KMS-11 (cell line): Measurements from ENCODE around the gene WDFY1.

Source experiments
- H2AFZ ChIP-seq: fragments of 200-600 bp; sonication (generic); 2 replicates; pipeline ENCODE4 v1.6.1; 2016; ENCODE audit warnings: antibody characterized with exemption, mixed run types, low read depth
- H3K27ac ChIP-seq: fragments of 200-600 bp; sonication (generic); 2 replicates; pipeline ENCODE4 v1.6.1; 2016; ENCODE audit warnings: mild to moderate bottlenecking, mixed run types
- H3K27me3 ChIP-seq: fragments of 200-600 bp; sonication (generic); 2 replicates; pipeline ENCODE4 v1.6.1; 2017; ENCODE audit warnings: mild to moderate bottlenecking, low read depth, mixed run types, moderate library complexity; ENCODE audit not compliant: insufficient read depth
- H3K36me3 ChIP-seq: fragments of 200-600 bp; sonication (generic); 2 replicates; pipeline ENCODE4 v1.6.1; 2017; ENCODE audit warnings: mild to moderate bottlenecking, mixed run types; ENCODE audit not compliant: insufficient read depth
- H3K4me1 ChIP-seq: fragments of 200-600 bp; sonication (generic); 2 replicates; pipeline ENCODE4 v1.6.1; 2016; ENCODE audit warnings: mild to moderate bottlenecking, low read depth, mixed run types; ENCODE audit not compliant: poor library complexity, severe bottlenecking
- H3K4me2 ChIP-seq: fragments of 200-600 bp; sonication (generic); 2 replicates; pipeline ENCODE4 v1.7.0; 2016; ENCODE audit warnings: mild to moderate bottlenecking, mixed run types
- H3K4me3 ChIP-seq: fragments of 200-600 bp; sonication (generic); IDR thresholded peaks from 2 replicates; pipeline ENCODE4 v1.6.1; 2017; ENCODE audit warnings: low read depth, low read length, mixed read lengths; ENCODE audit not compliant: insufficient read depth
- H3K79me2 ChIP-seq: fragments of 200-600 bp; sonication (generic); 2 replicates; pipeline ENCODE4 v1.6.1; 2016; ENCODE audit warnings: low read depth, mixed run types; ENCODE audit not compliant: insufficient read depth
- H3K9ac ChIP-seq: fragments of 200-600 bp; sonication (generic); 2 replicates; pipeline ENCODE4 v1.6.1; 2016; ENCODE audit warnings: mild to moderate bottlenecking, mixed run types
- H4K20me1 ChIP-seq: fragments of 200-600 bp; sonication (generic); 2 replicates; pipeline ENCODE4 v1.6.1; 2016; ENCODE audit warnings: mild to moderate bottlenecking, mixed run types; ENCODE audit not compliant: insufficient read depth
- CTCF ChIP-seq: fragments of 200-600 bp; sonication (generic); conservative IDR thresholded peaks from 2 replicates; pipeline ENCODE4 v1.6.1; 2017; ENCODE audit warnings: low read depth, mild to moderate bottlenecking, antibody characterized with exemption, low read length, moderate library complexity, mixed read lengths

The WDFY1 gene

GRCh38 chr2:223921204-223921603 is 23.9 kb downstream of the WDFY1 start:
- no peaks in the 10 kb centered on the region for H3K4me1 ChIP-seq
- no peak overlapping the region for H3K4me3 ChIP-seq
- H3K27me3 ChIP-seq, result no peaks in the 10 kb centered on the region
- TF ChIP-seq CTCF, result no peak
- no peak overlapping the region for H3K4me2 ChIP-seq
- H3K36me3 ChIP-seq, result no peaks in the 10 kb centered on the region
- H3K27ac ChIP-seq, result no peak overlapping the region
- H3K9ac ChIP-seq, result no peak overlapping the region
- no peaks in the 10 kb centered on the region for H3K79me2 ChIP-seq
- no peaks in the 10 kb centered on the region for H4K20me1 ChIP-seq
- no peak overlapping the region for H2AFZ ChIP-seq

- Histone ChIP-seq H4K20me1 (no peaks in the 10 kb centered on the region), H3K4me2 (no peak overlapping the region)
Measured at GRCh38 chr2:223920109-223920508, 25.0 kb downstream of the WDFY1 start.

GRCh38 chr2:223918671-223919134 is 26.4 kb downstream of the WDFY1 start:
- no peaks in the 10 kb centered on the region for H3K27me3 ChIP-seq
- no peaks in the 10 kb centered on the region for H3K36me3 ChIP-seq
- H3K4me1 ChIP-seq, result no peaks in the 10 kb centered on the region
- no peak overlapping the region for H3K4me2 ChIP-seq
- no peak overlapping the region for H2AFZ ChIP-seq
- H3K9ac ChIP-seq, result no peak overlapping the region
- no peak for TF ChIP-seq CTCF
- no peak overlapping the region for H3K27ac ChIP-seq
- H4K20me1 ChIP-seq, result no peaks in the 10 kb centered on the region
- no peak overlapping the region for H3K4me3 ChIP-seq
- H3K79me2 ChIP-seq, result no peaks in the 10 kb centered on the region

More at GRCh38 chr2:223920109-223920508, 25.0 kb downstream of the WDFY1 start:
- Histone ChIP-seq H3K4me1 (no peaks in the 10 kb centered on the region), H3K27me3 (no peaks in the 10 kb centered on the region), H3K9ac (no peak overlapping the region), H2AFZ (no peak overlapping the region), H3K36me3 (no peaks in the 10 kb centered on the region), H3K4me3 (no peak overlapping the region), H3K79me2 (no peaks in the 10 kb centered on the region), H3K27ac (no peak overlapping the region)
- TF ChIP-seq CTCF, result no peak

- TF ChIP-seq CTCF, result no peak
- Histone ChIP-seq H3K4me1 (no peaks in the 10 kb centered on the region), H4K20me1 (no peaks in the 10 kb centered on the region), H3K79me2 (no peaks in the 10 kb centered on the region), H3K9ac (no peak overlapping the region), H3K4me3 (no peak overlapping the region), H3K27ac (no peak overlapping the region), H2AFZ (no peak overlapping the region), H3K36me3 (no peaks in the 10 kb centered on the region), H3K27me3 (no peaks in the 10 kb centered on the region), H3K4me2 (no peak overlapping the region)
Measured at GRCh38 chr2:223916181-223916920, 28.8 kb downstream of the WDFY1 start.
